ENCODE measurements around the gene MOV10.
A peak's percentile ranks its signal among the peaks of the same experiment; 100 is the strongest.

Gene MOV10

DNA sequence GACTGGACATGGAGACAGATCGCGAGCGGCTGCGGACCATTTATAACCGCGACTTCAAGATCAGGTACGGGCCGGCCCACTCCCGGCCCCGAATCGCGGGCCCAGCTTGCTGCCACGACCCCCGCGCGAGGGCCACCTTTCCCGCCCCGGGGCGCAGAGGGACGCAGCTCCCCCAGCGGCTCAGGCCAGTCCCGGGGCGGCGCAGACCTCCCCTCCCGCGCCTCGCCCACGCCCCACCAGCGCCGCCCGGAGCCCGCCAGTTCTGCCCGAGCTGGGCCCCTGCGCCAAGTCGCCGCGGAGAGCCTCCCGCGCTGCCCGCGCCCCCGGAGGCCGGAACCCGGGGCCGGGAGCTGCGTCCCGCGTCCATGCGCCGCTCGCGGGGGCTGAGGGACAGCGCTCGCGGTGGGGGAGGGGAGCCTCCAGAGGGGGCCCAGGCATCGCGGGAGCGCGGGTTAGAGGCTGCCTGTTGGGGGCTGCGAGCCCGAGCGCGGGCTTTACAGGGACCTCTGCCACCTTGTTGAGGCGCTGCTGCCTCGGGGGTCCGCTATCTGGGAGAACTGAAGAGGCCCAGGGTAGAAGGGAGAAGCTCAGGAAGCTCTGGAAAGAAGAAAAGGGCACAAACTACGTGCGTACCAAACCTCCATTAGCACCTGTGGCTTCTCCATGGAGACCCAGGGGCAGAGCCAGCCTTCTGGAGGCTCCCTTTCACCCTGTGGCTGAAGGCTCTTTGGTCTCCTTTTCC is 698 bp downstream of the MOV10 start:
- DNase-seq (ENCODE audit: low read depth): no peak
- TF ChIP-seq, protein P1, sequence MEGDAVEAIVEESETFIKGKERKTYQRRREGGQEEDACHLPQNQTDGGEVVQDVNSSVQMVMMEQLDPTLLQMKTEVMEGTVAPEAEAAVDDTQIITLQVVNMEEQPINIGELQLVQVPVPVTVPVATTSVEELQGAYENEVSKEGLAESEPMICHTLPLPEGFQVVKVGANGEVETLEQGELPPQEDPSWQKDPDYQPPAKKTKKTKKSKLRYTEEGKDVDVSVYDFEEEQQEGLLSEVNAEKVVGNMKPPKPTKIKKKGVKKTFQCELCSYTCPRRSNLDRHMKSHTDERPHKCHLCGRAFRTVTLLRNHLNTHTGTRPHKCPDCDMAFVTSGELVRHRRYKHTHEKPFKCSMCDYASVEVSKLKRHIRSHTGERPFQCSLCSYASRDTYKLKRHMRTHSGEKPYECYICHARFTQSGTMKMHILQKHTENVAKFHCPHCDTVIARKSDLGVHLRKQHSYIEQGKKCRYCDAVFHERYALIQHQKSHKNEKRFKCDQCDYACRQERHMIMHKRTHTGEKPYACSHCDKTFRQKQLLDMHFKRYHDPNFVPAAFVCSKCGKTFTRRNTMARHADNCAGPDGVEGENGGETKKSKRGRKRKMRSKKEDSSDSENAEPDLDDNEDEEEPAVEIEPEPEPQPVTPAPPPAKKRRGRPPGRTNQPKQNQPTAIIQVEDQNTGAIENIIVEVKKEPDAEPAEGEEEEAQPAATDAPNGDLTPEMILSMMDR (IDR thresholded peaks at IDR 0.05; ENCODE audit: low read depth, low read length, missing control alignments): peak; percentile 3
- peak overlapping the region; percentile 92 for H3K4me3 ChIP-seq (ENCODE audit: low read depth, low read length)

DNA sequence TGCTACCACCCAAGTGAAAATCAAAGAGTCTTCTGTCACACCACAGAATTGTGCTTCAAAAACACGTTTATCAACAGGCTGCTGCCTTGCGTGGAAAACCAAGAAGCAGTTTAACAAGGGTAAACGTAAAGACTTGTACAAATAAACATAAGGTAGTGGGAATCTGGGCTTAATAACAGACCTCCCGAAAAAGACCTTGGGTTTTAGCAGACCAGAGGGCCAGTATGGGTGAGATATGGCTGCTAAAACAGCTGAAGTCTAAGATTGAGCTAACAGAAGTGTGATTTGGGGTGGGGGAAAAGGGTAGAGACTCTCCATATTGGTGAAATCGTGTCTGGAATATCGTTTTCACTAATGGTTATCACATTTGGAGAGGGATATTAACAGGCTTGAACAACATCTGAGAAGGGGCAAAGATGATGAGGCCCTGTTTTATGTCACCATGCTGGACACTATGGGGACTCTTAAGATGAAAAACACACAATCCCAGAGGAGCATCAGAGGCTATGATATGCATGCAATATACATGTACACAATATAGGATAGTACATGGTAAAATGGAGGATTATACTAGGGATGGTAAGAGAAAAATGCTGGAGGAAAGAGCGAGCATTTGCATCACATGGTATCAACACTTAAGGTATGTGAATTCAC is 1.4 kb downstream of the MOV10 start:
- peak overlapping the region; percentile 92 for H3K4me3 ChIP-seq (ENCODE audit: low read depth, low read length)

DNA sequence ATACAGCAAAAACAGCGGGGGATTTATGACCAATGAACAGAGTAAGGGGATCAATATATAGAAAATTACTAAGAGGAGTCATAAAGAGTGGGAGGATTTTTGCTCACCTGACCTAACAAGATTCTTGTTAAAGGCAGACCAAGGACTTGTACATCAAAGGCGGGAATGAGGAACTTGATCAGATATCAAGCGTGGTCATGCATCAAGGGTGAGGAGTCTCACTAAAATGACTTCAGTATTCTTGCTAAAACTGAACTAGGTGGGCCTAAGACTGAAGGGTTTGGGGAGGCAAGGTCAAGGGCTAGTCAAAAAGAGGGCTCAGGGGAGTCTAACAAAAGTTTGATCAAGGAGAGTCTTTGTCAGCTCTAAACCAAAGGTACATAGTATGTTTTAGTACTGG is 2.1 kb downstream of the MOV10 start:
- H3K4me3 ChIP-seq (ENCODE audit: low read depth, low read length): no peak overlapping the region
- TF ChIP-seq, protein P1 (IDR thresholded peaks at IDR 0.05; ENCODE audit: low read depth, low read length, missing control alignments): no peak
- DNase-seq (ENCODE audit: low read depth): no peak

More for the DNA sequence above, 1.4 kb downstream of the MOV10 start:
- TF ChIP-seq, protein P1 (IDR thresholded peaks at IDR 0.05; ENCODE audit: low read depth, low read length, missing control alignments): no peak
- no peak for DNase-seq (ENCODE audit: low read depth)

- TF ChIP-seq, protein P1 (IDR thresholded peaks at IDR 0.05; ENCODE audit: low read depth, low read length, missing control alignments): no peak
- H3K4me3 ChIP-seq (ENCODE audit: low read depth, low read length): no peak overlapping the region
- DNase-seq (ENCODE audit: low read depth): no peak
Measured at GRCh38 chr1:112677501-112677900, 3.0 kb downstream of the MOV10 start.

DNA sequence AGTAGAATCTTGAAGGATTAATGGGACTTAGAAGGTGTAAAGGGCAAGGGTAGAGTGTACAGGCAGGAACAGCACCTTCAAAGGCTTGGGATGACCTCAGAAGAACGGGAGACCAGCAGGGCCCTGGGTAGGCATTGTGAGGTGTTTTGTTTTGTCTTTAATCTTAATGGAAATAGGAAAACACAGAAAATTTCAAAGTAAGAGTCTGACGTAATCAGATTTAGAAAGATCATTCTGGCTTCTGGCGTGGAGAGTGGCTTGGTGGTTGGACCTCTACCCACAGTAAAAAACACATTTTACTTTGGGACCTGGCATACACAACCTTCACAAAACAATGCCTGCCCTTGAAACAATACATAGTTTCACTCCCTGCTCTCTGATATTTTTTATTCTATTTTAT is 4.1 kb downstream of the MOV10 start:
- DNase-seq (ENCODE audit: low read depth): no peak
- TF ChIP-seq, protein P1 (IDR thresholded peaks at IDR 0.05; ENCODE audit: low read depth, low read length, missing control alignments): no peak
- H3K4me3 ChIP-seq (ENCODE audit: low read depth, low read length): no peak overlapping the region

DNA sequence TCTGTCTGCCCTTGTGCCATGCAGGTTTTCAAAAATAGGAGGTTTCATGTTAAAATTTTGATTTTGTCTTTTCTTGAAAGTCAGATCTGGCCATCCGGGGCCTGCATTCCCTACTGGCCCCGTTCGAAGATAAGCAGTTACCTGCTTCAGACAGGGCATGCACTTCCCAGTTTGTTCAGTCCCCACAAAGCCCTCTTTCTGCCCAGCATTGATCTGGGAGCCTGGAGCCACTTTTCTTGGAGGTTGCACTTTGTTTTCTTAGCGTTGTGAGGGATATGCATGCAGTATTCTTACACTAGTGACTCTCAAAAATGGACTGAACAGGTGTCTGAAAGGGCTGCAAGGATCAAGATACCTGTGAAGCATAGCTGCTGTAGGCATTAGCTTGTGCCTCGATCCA is 11.5 kb downstream of the MOV10 start:
- DNase-seq (ENCODE audit: low read depth): no peak
- TF ChIP-seq, protein P1 (IDR thresholded peaks at IDR 0.05; ENCODE audit: low read depth, low read length, missing control alignments): no peak
- H3K4me3 ChIP-seq (ENCODE audit: low read depth, low read length): no peak overlapping the region
